Measurements from ENCODE around the gene RGS3.
"Not testable (repeated sequence)": the region's sequence is repeated elsewhere in the genome, so short reads cannot be mapped to it uniquely, and the experiment has no call there.

Gene RGS3

DNA sequence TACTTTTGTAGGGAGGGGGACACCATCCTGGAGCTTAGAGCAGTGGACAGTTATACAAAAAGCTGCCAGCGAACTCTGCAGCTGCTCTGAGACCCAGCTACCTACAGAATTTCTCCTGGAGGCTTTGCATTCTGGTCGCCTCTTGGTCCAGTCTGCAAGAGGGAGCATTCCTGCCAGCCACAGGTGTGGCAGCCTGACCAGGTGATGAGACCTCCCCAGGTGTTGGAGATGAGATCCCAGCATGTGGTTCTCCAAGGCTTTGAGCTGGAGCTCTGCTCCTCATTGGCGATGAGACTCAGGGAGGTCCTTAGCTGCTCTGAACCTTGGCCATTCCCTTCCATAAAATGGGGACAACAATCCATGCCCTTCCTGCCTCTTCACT is 69.3 kb downstream of the RGS3 start:
- no peak for DNase-seq

DNA sequence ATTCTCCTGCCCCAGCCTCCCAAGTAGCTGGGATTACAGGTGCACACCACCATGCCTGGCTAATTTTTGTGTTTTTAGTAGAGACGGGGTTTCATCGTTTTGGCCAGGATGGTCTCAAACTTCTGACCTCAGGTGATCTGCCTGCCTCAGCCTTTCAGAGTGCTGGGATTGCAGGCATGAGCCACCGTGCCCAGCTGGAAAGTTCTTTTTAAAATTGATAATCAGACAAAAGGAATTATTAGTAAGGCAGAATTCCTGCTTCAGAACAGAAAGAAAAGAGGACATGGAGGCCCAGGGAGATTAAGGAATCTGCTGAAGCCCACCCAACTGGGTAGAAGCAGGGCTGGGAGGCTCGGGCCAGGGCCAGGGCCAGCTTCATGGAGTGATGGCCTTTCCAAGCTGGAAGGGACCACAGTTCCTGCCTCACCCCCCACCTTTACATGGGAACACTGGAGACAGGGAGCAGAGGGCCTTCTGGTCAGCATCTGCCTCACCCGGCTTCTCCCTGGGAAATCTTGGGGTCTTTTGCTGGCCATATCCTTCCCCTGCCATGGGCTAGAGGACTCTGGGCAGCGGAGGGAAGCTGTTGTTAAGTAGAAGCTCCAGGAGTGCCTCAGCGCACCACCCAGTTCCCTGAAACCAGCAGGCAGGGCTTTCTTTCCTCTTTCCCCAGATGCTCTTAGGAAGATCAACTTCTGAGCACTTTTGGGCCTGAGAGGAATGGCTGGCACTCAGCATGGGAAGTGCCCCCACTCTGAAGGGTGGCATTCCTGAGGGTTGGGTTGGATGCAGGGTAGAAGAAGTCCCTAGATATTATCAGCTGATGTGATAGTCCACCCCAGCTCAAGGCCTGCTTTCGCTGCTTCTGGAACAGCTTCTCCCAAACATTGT is 70.1 kb downstream of the RGS3 start:
- no peak for DNase-seq

DNA sequence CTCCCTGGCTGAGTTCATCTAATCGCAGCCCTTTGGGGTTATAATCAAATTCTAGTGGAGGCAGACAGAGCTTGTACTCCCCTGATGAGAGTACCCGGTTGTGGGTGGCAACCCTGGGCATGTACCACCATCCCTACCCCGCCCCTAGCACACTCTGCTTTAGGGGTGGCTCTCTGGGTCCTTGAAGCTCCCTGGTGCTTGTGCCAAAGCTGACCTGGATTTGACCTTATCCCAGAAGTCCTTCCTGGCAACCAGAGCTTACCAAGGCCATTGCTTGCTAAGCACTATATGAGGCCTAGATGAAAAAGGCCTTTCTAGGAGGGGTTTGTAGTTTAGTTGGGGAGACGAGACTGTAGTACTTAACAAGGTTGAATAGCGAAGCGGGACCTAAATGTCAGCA is 72.2 kb downstream of the RGS3 start:
- DNase-seq, result no peak

DNA sequence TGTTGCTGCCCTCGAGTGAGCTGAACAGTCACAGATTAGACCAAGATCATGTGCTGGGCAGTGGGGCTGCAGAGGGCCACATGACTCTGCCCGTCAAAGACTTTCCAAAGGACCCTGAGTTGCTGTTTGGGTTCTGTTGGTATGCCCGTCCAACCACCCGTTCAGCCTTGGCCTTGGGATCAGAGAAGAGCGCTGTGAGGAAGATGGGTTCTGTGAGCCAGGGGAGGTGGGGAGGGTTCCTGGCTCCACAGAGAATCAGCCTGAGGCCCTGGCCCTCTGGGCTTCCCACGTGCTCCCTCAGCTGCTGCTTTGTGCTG is 72.6 kb downstream of the RGS3 start:
- no peak for DNase-seq

DNA sequence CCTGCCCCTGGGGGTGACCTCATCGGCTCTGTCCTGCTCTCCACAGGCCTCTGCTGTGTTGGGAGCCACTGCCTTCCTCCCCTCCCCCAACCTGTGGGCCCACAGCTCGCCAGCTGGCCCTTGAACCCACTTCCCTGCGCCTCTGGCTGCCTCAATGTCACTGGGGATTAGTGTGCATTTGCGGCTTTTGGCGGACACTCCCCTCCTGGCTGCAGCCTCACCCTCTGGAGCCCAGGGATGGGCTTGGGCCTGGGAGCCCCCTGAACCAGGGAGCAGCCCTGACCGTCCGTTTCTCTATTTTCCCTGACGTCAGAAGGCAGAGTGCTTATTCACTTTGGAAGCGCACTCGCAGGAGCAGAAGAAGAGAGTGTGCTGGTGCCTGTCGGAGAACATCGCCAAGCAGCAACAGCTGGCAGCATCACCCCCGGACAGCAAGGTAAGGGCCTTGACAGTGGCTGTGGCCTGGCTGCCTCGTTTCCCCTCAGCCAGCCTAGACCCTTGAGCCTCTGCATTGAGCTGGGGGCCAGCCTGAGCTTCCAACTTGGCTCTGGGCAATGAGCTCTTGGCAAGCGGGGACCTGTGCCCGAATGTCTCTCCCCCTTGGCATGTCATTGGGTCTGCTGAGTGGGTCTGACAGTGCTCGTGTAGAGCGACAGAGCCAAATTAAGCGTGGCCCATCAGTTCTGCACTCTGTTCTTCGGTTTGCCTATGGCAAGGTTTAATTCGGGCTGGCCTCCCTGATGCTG is 73.1 kb downstream of the RGS3 start:
- no peak for DNase-seq

DNA sequence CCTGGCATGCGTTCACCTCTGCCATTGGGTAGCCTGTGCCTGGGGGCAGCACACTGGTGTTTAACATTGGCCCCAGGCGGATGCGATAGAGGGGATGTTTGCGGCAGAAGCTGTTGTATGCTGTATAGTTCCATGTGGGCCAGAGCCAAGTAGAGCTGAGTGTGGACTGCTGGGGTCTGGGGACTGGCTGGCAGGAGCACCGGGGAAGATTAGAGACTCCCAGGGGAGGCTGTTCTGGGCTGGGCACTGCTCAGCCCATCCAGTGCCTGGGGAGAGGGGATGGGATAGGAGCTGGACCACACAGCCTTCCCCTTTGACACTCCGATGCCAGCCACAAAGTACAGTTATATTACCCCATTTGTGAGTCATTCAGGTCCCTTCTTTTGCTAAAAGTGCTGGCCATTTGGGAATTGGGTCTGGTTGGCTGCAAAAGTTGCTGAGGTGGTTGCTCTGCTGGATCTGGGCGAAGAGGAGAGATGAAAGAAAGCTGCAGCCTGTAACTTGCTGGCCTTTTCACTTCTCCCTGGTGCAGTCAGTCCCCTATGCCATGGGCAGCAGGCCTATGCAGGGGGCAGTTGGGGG is 73.8 kb downstream of the RGS3 start:
- DNase-seq, result no peak

DNA sequence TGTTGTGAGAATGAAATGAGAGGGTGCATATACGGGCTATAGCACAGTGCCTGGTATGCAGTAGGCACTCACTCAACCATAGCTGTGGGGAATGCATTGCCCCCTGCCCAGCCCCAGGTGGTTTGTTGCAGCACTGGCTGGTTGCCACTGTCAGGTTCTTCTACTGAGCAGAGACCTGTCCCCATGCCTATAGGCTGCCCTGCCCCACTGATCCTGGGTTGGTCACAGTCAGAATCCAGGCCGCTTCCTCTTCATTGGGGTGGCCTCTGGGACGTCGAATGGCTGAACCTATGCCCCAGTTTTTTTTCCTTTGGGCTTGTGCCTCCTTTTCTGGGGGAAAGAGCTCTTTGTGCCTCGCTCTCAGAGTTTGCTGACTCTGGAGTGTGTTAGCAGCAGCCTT is 74.6 kb downstream of the RGS3 start:
- no peak for DNase-seq

DNA sequence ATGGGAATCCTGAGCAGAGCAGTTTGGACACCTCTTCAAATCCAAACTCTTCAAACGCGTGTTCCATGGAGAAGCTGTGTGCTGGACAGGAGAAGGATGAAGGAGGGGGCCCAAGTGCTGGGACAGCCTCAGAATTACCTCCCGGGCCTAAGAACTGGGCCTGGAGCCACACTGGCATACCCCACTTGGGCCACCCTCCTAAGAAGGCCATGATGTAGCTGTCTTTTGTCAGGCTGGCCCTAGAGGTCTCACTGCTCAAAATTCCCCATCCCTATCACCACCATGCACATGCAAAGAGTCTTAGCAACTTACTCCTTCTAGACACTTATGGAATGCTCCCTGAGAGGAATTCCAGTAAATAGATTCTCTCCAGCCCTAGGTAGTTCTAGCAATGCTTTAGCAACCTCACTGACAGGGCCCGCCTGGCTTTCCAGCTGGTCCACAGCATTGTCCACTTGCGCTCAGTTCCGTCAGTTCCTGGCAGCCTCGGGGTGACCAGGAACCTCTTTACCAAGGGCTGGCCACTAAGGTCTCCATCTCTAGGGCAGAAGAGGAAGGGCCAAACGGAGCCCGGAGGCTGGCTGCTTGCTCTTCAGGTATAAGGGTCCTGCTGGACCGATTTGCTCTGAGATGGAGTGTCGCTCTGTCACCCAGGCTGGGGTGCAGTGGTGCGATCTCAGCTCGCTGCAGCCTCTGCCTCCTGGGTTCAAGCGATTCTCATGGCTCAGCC is 75.3 kb downstream of the RGS3 start:
- DNase-seq, result no peak

DNA sequence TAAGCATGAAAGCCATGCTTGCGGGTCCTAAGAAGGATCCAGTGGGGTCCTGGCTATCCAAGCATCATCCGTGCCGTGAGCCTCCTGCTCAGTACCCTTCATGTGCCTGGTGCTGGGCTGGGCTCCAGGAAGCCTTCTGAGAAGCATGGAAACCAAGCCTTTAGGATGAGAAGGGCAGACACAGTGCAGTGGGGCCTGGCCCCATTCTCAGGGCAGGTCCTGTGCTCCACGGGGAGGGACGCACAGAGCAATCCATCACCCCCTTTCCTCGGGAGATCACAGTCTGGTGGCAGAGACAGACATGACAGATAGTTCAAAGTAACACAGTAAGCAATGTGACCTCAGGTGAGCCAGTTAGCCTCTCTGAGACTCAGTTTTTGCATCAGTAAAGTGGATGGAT is 76.9 kb downstream of the RGS3 start:
- no peak for DNase-seq

DNA sequence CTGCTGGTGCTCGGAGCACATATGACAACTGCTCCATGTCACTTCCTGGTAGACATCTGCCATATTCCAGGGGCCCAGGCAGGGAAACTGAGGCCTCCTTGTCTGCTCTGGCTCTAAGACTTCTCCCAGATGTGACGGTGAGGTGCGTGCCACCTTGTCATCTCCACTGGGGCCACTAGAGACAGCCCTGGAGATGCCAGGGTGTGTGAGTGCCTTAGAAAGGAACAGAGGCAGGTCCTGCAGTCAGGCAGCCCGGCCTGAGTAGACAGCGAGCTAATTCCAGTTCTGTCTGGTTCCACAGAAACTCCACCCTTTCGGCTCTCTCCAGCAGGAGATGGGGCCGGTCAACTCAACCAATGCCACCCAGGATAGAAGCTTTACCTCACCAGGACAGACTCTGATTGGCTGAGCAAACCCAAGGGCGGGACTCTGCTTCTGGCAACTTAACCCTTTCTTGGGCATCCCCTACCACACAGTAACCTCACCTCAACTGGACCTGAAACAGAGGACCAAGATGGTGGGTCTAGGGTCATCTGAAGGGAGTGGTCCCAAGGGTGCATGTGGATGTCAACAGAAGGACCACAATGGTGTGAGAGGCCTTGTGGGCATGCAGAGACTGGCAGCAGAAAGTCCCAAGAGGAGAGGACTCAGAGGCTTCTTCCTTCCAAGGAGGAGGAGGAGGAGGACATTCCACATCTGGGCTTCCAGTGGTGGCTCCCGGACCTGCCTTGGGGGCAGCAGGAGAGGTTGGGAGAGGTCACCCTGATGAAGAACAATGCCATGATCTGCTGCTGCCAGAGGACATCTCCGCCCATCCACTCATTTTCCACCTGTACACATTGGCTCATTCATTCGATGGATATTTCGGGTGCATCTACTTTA is 77.7 kb downstream of the RGS3 start:
- no peak for DNase-seq

DNA sequence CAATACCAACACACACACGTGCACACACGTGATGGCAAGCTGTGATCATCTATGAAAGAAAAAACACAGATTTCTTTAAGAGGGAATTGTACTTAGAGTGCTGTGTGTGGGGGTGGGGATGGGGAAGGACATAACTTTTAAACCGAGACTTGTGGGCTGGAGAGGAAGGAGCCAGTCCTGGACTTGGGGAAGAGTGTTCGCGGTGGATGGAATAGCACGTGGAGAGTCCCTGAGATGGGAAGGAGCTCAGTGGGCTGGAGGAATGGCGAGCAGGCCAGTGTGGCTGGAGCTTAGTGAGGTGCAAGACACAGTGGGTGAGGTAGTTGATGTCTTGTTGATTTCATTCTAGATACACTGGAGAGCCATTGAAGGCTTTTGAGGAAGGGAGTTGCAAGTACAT is 78.5 kb downstream of the RGS3 start:
- DNase-seq, result no peak

DNA sequence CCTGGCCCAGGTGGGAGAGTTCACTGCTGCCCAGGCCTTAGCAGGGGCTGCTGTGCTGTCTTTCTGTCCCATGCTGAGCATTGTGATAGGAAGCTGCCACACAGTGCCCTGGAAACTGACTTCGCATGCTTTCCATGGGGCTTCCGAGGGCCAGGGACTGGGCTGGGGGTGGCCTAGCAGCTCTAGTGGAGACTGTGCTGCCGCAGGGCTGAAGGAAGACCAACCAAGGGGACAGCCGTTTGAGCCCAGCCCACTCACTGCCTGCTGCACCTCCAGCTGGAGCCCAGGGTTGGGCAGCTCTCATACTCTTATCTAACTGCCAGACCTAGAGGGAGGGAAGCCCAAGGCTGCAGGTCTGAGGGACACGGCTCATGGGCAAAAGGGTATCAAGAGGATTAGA is 79.2 kb downstream of the RGS3 start:
- no peak for DNase-seq

DNA sequence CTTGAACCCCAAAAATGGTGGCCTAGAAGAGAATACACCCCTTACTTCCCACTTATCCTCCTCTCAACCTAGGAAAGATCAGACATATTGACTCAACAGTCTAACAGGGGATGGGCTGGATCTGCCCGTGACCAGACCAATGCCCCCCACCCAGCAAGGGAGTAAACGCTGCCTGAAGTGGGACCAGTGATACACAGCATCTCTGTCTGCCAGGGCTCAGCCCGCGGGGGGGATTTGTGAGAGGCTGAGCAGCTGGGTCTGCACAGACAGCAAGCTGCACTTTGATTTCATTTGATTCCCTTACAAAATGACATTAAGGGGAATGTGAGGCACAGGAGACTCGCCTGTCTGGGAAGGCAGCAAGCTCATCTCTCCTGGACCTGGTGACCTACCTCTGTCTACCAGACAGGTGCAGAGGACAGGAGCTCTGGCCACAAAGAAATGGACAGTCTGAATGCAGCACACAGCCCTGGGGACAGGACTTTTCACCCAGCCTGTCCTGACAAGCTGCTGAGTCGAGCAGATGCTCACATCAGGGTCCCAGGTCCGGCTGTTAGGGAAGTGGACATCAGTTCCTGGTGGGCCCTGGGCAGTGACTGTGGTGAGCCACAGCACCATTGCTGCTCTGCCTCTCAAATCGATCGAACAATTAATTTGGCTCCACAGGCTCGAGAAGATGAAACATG is 79.9 kb downstream of the RGS3 start:
- no peak for DNase-seq

DNA sequence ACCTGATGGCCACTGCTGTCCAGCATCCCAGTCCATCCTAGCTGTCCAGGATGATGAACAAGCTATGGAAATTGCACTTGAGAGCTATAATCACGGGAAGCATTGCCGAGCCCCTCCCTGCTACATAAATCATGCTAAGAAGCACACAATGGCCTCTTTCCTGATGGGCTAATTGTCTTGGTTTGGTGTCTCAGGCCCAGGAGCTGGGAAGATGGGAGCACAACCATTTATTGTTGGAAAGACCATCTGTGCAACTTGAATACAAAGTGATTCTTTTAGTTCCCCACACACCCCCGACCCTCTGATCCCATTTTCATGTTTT is 80.4 kb downstream of the RGS3 start:
- DNase-seq, result no peak

DNA sequence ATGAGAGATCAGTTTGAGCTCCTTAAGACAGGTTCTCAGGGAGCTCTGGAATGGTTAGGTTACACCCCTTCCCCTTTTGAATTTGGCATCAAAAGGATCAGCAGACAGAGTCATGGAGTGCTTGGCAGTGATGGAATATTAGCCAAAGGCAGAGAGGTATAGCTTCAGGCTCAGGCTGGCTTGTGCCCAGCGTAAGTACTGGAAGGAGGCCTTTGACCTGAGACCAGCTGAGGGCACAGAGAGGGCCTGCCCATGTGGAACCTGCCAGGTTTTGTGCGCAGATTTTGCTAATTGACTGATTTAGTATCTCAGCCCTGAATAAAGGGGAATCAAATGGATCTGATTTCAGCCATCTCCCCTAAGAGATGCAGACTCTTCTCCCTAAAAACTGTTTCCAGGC is 81.5 kb downstream of the RGS3 start:
- no peak for DNase-seq

DNA sequence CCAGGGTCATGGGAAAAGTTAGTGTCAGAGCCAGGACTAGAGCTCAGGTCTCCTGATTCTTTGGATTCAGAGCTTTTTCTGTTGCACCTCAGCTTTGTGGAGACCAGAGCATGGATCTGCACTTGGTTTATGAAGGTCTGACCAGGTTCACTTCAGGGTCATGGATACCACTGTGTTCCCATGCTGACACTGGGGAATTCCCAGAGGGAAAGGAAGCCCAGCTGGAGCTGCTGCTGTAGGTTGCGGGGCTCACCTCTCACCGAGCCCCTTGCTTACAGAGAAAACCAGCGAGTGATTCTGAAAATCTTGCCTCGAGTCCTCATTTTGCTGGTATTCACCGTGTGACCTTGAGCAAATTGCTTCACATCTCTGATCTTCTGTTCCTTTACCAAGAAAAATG is 83.0 kb downstream of the RGS3 start:
- DNase-seq, result no peak

DNA sequence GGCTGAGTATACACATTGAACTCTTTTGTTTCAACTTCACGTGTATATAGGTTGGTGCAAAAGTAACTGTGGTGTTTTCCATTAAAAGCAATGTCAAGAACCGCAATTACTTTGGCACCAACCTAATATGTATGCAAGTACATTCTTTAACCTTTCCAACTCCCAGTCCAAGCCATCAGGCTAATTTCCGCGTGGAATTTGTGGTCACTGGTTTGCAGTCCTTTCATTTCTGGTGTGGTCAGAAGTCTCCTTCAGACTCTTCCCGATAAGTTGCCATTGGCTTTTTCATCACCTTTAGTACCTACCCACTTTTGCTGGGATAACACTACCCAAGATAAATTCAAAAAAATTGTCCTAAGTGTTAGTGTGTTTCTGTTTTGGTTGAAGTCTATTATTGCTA is 84.0 kb downstream of the RGS3 start:
- no peak for DNase-seq

DNA sequence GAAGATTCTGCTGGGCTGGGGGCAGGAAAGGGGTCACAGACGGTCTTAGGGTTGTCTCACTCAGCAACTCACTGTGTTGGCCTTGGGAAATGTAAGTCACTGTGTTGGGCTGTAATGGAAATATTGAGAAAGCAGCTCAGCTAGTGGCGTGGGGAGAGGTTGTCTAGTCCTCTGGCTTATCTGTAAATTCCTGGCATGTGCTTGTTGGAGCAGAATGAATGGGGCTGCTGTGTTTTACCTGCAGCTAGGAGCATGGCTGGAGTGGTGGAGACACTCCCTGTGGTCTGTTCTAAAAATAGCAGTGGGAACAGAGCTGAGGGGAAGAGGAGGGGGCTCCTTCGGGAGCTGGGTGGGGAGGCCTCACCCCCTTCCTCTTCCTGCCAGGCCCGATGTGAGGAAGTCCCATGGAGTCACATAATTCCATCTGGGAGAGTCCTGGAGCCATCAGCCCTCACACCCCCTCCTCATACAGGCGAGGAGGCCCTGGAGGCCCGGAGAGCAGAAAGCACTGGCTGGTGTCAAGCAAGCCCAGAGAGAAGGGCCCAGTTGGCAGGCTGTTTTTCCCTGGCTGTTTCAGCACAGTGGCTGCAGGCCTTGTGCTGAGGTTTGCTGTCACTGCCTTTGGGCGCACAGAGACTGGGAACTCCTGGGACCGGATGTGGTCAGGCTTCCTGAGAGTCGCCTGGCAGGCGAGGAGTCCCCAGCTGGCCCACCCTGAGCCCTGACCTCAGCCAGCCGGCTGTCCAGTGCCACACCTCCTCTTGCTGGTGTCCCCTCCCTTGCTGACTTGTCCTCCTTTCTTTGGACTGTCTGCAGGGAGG is 84.9 kb downstream of the RGS3 start:
- DNase-seq, result peak; percentile 27 to 30

DNA sequence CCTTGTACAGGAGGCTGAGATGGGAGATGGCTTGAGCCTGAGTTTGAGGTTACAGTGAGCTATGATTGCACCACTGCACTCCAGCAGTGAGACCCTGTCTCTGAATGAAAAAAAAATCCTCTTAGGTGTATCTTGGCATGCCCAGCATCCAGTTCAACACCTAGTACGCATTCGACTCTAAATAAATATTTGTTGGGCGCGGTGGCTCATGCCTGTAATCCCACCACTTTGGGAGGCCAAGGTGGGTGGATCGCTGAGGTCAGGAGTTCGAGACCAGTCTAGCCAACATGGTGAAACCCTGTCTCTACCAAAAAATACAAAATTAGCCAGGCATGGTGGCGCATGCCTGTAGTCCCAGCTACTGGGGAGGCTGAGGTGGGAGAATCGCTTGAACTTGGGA is 86.4 kb downstream of the RGS3 start:
- not testable (repeated sequence) for DNase-seq

DNA sequence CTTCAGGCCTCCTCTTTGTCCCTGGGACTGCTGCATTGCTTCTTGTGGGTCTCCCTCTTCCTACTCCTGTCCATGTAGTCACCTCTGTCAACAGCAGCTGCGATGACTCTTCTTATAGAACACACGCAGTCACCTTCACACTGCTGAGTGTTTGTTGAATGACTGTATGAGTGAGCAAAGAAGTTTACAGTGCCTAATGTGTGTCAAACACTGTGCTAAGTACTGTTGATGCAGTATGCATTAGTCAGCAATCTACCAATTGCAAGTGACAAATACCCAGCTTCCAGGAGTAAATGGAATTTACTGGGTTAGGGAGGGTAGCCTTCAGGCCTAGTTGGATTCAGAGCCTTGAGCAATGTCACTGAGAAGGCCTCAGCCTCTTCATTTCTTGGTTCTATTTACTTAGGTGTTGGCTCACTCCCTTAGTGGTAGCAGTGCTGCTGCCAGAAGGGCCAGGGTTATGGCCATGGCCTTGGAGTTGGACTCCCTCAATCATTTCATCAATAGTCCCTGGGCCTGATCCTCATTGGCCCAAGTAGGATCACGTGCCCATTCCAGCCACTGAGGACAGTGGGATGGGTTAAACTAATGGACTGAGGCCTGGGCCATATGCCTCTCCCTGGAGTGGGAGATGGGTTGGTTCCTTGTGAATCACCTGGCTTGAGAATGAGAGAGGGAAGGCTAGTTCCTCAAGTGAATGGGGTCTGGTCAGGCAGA is 93.5 kb downstream of the RGS3 start:
- no peak for DNase-seq

Data from stimulated activated CD4-positive, alpha-beta T cell treated with anti-CD3 and anti-CD28 coated beads, Interleukin-2, amount 100 ng/mL, for 24 hours (primary cell).